ENCODE measurements around the gene FOXN1. TPM values are rescaled to one million over a fixed set of nuclear protein-coding genes. Genes with fewer than 3 reads are reported as not detected.

Gene FOXN1
- total and polyA plus RNA-seq, 4 donors, result not detected

DNA sequence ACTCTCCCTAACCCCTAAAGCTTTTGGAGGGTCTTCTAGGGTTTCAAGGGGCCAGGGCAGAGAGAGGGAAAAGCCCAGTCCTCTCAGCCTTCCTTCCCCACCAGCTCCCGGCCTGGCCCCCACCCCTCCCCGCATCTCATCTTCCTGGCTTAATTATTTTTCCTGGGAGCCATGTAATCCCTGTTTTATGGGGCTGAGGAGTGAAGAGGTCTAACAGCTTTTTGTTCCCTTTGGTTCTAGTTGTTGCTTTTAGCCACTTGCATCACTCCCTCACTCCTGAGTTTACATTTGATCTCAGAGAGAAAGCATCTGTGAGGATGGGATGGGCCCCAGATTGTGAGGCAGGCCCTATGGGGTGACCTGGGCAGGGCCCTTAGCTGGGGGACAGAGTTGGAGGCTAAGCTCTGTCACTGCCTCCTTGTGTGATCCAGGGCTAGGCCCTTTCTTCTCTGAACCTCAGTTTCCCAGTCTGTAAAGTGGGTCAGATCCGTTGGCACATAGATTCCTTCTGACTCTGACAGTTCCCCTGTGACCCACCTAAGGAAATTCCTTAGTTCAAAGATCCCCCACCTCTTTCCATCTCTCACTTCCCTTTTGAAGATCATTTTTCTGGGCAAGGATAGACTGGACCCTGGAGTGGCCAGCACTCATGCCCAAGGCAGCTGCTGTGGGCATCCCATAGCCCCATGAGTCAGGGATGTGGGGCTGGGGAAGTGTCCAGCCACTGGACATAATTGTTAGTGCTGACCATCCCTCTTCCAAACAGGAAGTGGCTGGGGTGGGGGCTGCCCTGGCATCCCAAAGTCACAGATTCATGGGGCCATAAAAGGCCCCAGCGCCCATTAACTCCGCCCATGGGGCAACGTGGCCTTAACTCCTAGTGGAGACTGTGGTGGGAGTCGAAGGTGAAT, 26.2 kb downstream of the FOXN1 start:
- Histone ChIP-seq H3K36me3 (ENCODE audit: control insufficient read depth in 4 of 4, insufficient read depth in 3 of 4, low read depth in 1 of 4, low read length in 3 of 4) (no peaks in the 10 kb centered on the region), H3K4me1 (ENCODE audit: control insufficient read depth in 4 of 4, insufficient read depth in 4 of 4, low read length in 3 of 4) (no peaks in the 10 kb centered on the region), H3K4me3 (ENCODE audit: low read depth in 1 of 3, low read length in 3 of 3) (no peak overlapping the region), H3K27ac (ENCODE audit: low read depth in 1 of 2, low read length in 2 of 2) (no peak overlapping the region), H3K27me3 (ENCODE audit: control insufficient read depth in 4 of 4, insufficient read depth in 4 of 4, low read length in 3 of 4) (no peaks in the 10 kb centered on the region), H3K9me3 (ENCODE audit: control insufficient read depth in 4 of 4, low read length in 3 of 4) (no peaks in the 10 kb centered on the region), H3K9ac (ENCODE audit: low read depth in 1 of 2, low read length in 2 of 2) (no peak overlapping the region)
- TF ChIP-seq, protein P1, sequence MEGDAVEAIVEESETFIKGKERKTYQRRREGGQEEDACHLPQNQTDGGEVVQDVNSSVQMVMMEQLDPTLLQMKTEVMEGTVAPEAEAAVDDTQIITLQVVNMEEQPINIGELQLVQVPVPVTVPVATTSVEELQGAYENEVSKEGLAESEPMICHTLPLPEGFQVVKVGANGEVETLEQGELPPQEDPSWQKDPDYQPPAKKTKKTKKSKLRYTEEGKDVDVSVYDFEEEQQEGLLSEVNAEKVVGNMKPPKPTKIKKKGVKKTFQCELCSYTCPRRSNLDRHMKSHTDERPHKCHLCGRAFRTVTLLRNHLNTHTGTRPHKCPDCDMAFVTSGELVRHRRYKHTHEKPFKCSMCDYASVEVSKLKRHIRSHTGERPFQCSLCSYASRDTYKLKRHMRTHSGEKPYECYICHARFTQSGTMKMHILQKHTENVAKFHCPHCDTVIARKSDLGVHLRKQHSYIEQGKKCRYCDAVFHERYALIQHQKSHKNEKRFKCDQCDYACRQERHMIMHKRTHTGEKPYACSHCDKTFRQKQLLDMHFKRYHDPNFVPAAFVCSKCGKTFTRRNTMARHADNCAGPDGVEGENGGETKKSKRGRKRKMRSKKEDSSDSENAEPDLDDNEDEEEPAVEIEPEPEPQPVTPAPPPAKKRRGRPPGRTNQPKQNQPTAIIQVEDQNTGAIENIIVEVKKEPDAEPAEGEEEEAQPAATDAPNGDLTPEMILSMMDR (IDR thresholded peaks at IDR 0.05; ENCODE audit: low read depth, low read length, missing input control), result no peak
- TF ChIP-seq, protein P2, sequence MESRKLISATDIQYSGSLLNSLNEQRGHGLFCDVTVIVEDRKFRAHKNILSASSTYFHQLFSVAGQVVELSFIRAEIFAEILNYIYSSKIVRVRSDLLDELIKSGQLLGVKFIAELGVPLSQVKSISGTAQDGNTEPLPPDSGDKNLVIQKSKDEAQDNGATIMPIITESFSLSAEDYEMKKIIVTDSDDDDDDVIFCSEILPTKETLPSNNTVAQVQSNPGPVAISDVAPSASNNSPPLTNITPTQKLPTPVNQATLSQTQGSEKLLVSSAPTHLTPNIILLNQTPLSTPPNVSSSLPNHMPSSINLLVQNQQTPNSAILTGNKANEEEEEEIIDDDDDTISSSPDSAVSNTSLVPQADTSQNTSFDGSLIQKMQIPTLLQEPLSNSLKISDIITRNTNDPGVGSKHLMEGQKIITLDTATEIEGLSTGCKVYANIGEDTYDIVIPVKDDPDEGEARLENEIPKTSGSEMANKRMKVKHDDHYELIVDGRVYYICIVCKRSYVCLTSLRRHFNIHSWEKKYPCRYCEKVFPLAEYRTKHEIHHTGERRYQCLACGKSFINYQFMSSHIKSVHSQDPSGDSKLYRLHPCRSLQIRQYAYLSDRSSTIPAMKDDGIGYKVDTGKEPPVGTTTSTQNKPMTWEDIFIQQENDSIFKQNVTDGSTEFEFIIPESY (IDR thresholded peaks at IDR 0.05), result no peak
- TF ChIP-seq, protein P3, sequence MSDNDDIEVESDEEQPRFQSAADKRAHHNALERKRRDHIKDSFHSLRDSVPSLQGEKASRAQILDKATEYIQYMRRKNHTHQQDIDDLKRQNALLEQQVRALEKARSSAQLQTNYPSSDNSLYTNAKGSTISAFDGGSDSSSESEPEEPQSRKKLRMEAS (IDR thresholded peaks at IDR 0.05), result no peak
- TF ChIP-seq JUND (IDR thresholded peaks at IDR 0.05) (no peak), HNF4A (conservative IDR thresholded peaks at IDR 0.05) (no peak), RAD21 (IDR thresholded peaks at IDR 0.05) (no peak), NR2F2 (IDR thresholded peaks at IDR 0.05) (no peak), SP1 (IDR thresholded peaks at IDR 0.05) (no peak), FOXA2 (IDR thresholded peaks at IDR 0.05) (no peak), EGR1 (IDR thresholded peaks at IDR 0.05; ENCODE audit: low read depth in 2 of 2) (no peak), RXRA (IDR thresholded peaks at IDR 0.05) (no peak), TAF1 (conservative IDR thresholded peaks at IDR 0.05) (no peak), HNF4G (IDR thresholded peaks at IDR 0.05) (no peak), GABPA (IDR thresholded peaks at IDR 0.05 in 1 of 2, conservative IDR thresholded peaks at IDR 0.05 in 1 of 2) (no peak), FOXA1 (IDR thresholded peaks at IDR 0.05) (no peak), YY1 (IDR thresholded peaks at IDR 0.05) (no peak)
- TF ChIP-seq, protein P4, sequence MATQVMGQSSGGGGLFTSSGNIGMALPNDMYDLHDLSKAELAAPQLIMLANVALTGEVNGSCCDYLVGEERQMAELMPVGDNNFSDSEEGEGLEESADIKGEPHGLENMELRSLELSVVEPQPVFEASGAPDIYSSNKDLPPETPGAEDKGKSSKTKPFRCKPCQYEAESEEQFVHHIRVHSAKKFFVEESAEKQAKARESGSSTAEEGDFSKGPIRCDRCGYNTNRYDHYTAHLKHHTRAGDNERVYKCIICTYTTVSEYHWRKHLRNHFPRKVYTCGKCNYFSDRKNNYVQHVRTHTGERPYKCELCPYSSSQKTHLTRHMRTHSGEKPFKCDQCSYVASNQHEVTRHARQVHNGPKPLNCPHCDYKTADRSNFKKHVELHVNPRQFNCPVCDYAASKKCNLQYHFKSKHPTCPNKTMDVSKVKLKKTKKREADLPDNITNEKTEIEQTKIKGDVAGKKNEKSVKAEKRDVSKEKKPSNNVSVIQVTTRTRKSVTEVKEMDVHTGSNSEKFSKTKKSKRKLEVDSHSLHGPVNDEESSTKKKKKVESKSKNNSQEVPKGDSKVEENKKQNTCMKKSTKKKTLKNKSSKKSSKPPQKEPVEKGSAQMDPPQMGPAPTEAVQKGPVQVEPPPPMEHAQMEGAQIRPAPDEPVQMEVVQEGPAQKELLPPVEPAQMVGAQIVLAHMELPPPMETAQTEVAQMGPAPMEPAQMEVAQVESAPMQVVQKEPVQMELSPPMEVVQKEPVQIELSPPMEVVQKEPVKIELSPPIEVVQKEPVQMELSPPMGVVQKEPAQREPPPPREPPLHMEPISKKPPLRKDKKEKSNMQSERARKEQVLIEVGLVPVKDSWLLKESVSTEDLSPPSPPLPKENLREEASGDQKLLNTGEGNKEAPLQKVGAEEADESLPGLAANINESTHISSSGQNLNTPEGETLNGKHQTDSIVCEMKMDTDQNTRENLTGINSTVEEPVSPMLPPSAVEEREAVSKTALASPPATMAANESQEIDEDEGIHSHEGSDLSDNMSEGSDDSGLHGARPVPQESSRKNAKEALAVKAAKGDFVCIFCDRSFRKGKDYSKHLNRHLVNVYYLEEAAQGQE (IDR thresholded peaks at IDR 0.05), result no peak
- TF ChIP-seq, protein P5, sequence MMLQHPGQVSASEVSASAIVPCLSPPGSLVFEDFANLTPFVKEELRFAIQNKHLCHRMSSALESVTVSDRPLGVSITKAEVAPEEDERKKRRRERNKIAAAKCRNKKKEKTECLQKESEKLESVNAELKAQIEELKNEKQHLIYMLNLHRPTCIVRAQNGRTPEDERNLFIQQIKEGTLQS (IDR thresholded peaks at IDR 0.05), result no peak
- no peak for DNase-seq (ENCODE audit: low spot score)
- 87% methylated on average over 7 of the region's 7 CpGs for WGBS
